GM13977 (cell line): ENCODE measurements around the gene INAFM1.
A peak's percentile ranks its signal among the peaks of the same experiment; 100 is the strongest.

Source experiments
- DNase-seq: peaks from one replicate; pipeline ENCODE4 v3.0.0; 2012; ENCODE audit warnings: low spot score
- CTCF ChIP-seq: IDR thresholded peaks from 2 replicates; pipeline ENCODE4 v1.5.1; 2012; ENCODE audit warnings: mild to moderate bottlenecking, control low read depth; ENCODE audit not compliant: insufficient read depth; ENCODE audit errors: extremely low read depth, missing control alignments
- in situ Hi-C: fragments of 300-500 bp; cut with MboI; formaldehyde crosslinking; loops from one replicate; pipeline ENCODE4 v1.12.0; 2022; ENCODE audit warnings: low sequenced_read_pairs, low pct_unique_long_range_greater_than_20kb, mixed read lengths, inconsistent platforms; ENCODE audit not compliant: unreplicated experiment

The INAFM1 gene

GRCh38 chr19:47274071-47274890, at the start of gene INAFM1:
Gene INAFM1 (plus strand): TSS chr19:47274885. CDS start chr19:47274920, 35 bp downstream.
- TF ChIP-seq CTCF, result no peak
- in situ Hi-C loops, result no loop called here
- DNase-seq, result peak; percentile 98

- peak; percentile 98 for DNase-seq
- in situ Hi-C loops, result no loop called here
- peak; percentile 40 for TF ChIP-seq CTCF
Observed at GRCh38 chr19:47225746-47226425, 48.8 kb upstream of the INAFM1 start.

GRCh38 chr19:47226426-47227351, 48.0 kb upstream of the INAFM1 start:
- DNase-seq, result peak; percentile 82
- TF ChIP-seq CTCF, result no peak
- in situ Hi-C loops, result no loop called here

- TF ChIP-seq CTCF, result no peak
- DNase-seq, result peak; percentile 89
- in situ Hi-C loops, result no loop called here
Observed at GRCh38 chr19:47227352-47228167, 47.1 kb upstream of the INAFM1 start.

GRCh38 chr19:47228168-47228936, 46.3 kb upstream of the INAFM1 start:
- peak; percentile 66 for DNase-seq
- in situ Hi-C loops, result no loop called here

More at GRCh38 chr19:47228168-47228936, 46.3 kb upstream of the INAFM1 start:
- TF ChIP-seq CTCF, result no peak
